Uterus (tissue), 2 donors: ENCODE results near the gene OAS2.

Experiments
- CTCF ChIP-seq, 4 experiments: fragments of 200-600 bp in 2 of 4; fragments of 450-650 bp in 2 of 4; sonication (generic) in 2 of 4; IDR thresholded peaks; one replicate each; pipeline ENCODE4 v1.5.1; 2016 to 2019; ENCODE audit warnings: antibody characterized with exemption in 4 of 4, mild to moderate bottlenecking in 2 of 4, moderate library complexity in 1 of 4
- POLR2A ChIP-seq, 2 donors: fragments of 450-650 bp; IDR thresholded peaks; one replicate each; pipeline ENCODE4 v1.6.1; 2016; ENCODE audit warnings: antibody characterized with exemption in 2 of 2, mild to moderate bottlenecking in 1 of 2, moderate library complexity in 1 of 2

GRCh38 chr12:113003636-113004035 lies 25.3 kb downstream of the OAS2 start:
- TF ChIP-seq CTCF (IDR thresholded peaks at IDR 0.05) (no peak), POLR2A (IDR thresholded peaks at IDR 0.05) (no peak)
